RKO (cell line): ENCODE measurements around the gene ADARB1.

ENCODE experiments used
- DNase-seq: peaks from one replicate; pipeline ENCODE4 v3.0.0-alpha.2; 2016; ENCODE audit warnings: low spot score

ADARB1 gene

GRCh38 chr21:45207839-45208626 lies 133.7 kb downstream of the ADARB1 start:
- no peak for DNase-seq

GRCh38 chr21:45208627-45208951 lies 134.2 kb downstream of the ADARB1 start:
- DNase-seq = no peak

DNA sequence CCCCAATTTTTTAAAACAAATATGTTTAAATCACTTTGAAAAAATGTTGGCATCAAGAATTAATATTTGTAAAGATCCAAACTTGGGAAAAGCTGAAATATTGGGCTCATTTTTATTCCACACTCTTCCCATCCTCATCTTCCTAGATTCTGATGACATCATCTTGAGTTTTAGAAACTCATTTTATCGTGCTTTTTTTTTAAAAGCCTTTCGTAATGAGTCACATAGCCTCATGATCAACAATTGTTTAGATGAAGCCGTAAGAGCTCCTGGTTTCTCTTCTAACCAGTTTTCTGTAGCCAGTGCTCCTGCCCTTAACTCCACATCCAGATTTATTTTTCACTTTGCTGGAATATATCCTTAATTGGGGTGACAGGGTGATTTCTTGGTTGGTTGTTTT lies 134.7 kb downstream of the ADARB1 start:
- DNase-seq = peak; percentile 19

DNA sequence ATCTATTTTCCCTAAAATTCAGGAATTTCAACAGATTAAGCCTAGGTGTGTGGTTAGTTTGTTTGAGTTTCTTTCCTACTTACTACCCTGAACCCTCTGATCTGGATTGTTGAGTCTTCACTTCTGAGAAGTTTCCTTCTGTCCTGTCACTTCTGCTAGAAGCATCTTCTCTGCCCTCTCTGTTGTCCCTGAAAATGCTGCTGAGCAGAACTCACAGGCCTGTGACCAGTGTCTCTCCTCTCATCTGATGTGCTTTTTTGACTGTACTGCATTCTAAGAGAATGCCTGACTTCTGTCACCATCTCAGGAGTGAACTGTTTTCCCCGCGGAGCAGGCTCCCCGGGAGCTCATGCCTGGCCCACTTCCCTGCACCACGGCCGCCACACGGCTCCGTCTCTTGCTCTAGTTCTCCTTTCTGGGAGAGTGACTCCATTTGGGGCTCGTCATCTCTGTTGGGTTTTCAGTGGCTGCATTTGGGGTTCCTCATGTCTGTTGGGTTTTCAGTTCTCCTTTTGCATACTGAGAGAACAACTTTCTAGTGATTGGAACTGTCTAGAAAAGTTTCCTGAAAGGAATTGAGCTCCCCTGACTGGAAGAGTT lies 135.4 kb downstream of the ADARB1 start:
- no peak for DNase-seq

- no peak for DNase-seq
These were observed 136.1 kb downstream of the ADARB1 start for GRCh38 chr21:45210461-45210983.

DNA sequence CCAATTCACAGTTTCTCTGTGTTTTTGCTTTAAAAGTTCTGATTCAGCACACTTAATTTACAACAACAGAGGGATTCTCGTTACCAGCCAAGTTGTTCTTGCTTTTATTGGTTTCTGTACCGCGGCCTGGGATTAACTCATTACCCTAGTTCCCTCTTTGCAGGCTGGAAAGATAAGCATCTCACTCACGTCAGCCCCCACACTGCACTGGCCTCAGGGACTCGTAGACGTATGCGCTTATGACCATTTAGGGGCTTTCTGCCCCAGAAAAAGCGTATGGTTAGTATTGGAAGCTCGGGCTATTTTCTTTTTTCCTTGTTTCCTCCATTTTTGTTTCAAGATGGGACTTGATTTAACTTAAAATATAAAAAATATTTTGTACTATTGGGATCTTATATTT lies 137.3 kb downstream of the ADARB1 start:
- DNase-seq = no peak

- DNase-seq = no peak
These were observed 139.0 kb downstream of the ADARB1 start for GRCh38 chr21:45213392-45213791.

- no peak for DNase-seq
These were observed 140.8 kb downstream of the ADARB1 start for GRCh38 chr21:45215213-45215612.

DNA sequence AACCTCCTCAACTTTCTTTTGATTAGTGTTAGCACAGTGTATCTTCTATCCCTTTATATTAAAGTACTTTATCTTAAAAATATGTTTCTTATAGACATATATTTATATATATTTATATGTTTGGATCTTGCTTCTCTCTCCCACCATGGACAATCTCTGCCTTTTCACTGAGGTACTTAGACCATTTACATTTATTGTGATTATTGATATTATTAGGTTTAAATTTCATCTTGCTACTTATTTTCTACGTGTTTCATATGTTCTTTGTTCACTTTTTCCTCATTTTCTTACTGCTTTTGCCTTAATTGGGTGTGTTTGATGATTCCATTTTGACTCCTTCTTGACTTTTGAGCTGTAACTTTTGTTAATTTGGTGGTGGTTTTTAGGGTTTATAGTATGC lies 142.6 kb downstream of the ADARB1 start:
- DNase-seq = no peak

- DNase-seq = no peak
These were observed 145.1 kb downstream of the ADARB1 start for GRCh38 chr21:45219517-45219916.

GRCh38 chr21:45220071-45220481 lies 145.7 kb downstream of the ADARB1 start:
- no peak for DNase-seq

DNA sequence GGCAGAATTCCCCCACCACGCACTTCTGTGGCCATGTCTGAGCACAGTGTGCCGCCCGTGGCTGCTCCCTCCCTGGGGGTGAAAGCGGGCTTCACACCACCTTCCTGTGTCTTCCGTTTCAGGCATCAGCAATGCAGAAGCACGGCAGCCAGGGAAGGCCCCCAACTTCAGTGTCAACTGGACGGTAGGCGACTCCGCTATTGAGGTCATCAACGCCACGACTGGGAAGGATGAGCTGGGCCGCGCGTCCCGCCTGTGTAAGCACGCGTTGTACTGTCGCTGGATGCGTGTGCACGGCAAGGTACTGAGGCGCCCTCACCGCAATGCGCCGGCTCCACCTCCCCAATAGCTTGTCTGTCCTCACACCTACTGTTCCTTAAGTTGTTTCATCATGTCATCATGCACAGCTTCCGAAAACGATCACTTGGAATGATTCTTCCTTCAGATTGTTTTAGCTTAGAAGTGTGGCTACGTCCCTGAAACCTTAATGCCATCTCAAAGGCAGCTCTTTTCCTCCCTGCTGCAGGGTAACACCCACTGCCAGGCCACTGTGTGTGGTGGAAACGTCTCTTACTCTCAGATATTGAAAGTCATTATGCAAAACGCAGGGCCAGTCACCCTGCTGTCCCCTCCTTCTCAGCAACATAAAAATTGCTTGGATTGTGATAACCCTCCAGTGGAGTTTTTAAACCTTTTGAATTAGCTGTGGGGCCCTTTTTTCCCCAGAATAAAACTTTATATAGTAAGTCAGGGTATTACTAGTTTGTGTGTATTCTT lies 146.5 kb downstream of the ADARB1 start:
- no peak for DNase-seq

- no peak for DNase-seq
These were observed 147.6 kb downstream of the ADARB1 start for GRCh38 chr21:45222001-45222400.

DNA sequence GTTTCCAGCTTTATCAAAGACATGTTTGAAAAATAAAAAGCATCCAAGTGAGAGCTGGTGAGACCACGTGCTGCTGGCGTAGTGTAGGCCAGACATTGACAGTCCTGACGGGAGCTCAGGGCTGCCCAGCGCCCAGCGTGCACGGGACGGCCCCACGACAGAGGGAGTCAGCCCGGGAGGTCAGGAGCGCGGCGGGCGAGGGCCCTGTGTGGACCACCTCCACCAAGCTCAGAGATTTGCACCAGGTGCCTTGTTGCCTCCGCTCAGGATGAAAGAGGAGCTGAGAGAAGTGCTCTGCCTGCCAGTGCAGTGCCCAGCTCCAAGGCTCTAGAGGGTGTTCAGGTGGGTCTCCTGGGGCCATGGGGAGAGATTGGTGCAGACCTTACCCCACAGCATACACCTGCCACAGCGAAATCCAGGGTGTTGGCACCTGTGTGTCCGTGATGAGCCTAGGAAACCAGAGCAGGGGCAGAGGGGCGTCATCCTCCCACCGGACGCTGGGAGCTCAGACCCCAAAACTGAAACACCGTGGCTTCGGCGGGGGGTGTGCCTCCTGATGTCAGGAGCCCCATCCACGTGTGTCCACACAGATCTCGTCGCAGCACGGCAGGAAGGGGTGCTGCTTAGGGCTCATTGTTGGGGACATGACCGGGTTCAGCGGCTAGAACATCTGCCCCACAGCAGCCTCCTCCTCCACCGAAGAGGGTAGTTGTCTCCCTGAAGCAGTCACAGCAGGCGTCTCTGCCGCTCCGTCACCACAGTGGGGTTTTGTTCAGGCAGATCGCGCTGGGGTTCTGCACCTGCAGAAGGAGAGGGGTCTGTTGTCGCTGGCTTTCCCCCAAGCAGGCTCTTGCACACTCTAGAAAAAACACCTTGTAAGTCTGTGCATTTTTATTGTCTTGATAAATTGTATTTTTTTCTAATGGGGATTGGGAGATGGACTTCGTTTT lies 149.1 kb downstream of the ADARB1 start:
- DNase-seq = no peak

DNA sequence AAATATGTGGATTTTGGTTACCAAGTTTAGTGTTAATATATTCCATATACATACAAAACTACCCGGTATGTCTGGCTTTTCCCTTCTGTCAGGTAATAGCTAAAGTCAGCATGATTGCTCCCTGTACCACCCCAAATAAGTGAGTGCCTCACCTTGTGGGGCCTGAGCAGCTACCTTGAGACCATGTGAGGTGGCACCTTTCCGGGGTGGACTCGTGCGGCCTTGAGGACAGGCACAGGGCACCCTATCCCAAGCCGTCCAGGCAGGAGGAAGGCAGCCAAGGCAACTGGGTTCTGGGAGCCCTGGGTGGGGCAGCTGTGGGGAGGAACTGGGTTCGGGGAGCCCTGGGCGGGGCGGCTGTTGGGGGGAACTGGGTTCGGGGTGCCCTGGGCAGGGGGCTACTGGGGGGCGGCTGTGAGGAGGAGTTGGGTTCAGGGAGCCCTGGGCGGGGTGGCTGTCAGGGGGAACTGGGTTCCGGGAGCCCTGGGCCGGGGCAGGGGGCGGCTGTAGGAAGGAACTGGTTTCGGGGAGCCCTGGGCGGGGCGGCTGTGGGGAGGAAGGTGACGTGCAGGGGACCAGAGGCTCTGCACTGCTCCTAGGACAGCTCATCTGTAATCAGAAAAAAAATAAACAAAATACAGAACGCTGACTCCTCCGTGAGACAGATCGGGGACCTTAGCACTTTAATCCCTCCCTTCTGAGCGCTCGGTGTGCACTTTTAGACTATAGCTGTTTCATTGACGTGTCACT lies 150.0 kb downstream of the ADARB1 start:
- no peak for DNase-seq

DNA sequence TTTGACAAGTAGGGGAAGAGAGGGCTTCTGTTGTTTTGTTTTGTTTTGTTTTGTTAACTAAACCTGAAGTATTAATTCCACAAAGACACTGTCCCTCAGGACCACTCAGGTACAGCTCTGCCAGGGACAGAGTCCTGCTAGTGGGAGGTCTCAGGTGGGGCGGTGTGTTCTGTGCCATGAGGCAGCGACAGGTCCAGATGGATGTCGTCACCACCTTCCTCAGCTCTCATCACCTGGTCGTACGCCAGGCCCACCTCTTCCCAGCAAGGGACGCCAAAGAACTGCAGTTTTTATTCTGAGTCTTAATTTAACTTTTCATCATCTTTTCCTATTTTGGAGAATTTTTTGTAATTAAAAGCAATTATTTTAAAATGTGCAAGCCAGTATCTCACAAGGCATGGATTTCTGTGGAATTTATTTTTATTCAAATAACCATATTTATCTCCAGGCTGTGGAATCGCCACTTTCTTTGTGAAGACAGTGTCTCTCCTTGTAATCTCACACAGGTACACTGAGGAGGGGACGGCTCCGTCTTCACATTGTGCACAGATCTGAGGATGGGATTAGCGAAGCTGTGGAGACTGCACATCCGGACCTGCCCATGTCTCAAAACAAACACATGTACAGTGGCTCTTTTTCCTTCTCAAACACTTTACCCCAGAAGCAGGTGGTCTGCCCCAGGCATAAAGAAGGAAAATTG lies 150.8 kb downstream of the ADARB1 start:
- DNase-seq = no peak

DNA sequence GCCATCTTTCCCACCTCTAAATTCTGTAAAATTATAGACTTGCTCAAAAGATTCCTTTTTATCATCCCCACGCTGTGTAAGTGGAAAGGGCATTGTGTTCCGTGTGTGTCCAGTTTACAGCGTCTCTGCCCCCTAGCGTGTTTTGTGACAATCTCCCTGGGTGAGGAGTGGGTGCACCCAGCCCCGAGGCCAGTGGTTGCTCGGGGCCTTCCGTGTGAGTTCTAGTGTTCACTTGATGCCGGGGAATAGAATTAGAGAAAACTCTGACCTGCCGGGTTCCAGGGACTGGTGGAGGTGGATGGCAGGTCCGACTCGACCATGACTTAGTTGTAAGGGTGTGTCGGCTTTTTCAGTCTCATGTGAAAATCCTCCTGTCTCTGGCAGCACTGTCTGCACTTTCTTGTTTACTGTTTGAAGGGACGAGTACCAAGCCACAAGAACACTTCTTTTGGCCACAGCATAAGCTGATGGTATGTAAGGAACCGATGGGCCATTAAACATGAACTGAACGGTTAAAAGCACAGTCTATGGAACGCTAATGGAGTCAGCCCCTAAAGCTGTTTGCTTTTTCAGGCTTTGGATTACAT lies 151.5 kb downstream of the ADARB1 start:
- no peak for DNase-seq

DNA sequence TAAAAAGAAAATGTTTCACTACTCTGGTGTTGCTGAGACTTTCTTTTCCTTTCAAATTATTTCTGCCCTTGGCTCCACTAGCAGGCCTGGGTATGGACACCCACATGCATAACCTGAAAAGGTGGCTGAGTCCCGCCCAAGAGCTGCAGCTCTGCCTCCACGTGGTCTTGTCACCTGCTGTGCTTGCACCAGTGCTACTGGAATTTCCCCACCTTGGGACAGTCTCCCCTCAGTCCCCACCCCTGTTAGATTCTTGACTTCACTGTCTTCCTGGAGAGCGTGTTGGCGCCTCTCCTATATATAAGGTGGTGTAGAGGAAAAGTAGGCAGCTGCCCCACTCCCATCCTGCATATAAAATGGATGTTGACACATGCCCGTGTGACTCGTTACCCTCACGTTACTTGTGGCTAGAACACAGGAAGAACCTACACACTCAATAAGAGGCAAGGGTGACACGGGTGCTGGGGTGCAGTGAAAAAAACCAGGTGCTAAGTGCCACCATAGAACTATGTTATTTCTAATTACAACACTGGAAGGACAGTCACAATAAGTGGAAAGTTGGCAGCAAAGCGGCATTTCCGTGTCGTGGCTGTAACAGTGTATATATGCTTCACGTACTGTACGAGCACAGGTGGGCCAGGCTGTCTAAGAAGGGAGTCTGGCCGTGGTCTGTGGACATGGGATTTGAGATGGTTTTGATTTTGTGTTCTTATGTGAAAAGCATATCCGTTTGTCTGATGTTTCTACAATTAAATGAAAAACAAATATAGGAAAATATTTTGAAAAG lies 152.4 kb downstream of the ADARB1 start:
- no peak for DNase-seq

DNA sequence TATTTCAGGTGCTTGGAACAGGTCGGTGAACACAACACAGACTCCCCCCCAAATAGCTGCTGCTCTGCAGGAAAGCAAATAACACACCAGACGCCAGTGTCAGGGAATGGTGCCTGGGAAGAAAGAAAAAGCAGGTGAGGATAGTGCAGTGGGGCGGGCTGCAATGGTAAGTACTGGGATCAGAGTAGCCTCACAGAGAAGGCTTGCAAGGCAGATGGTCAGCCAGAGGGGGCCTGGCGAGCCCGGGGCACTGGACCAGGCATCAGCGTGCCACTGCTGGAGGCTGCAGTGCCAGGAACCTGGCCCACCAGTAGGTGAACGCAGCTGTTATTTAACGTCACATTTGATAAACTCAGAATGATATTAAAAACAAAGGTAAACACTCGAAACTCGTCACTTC lies 153.4 kb downstream of the ADARB1 start:
- no peak for DNase-seq
